Testis (tissue), 3 donors: Measurements from ENCODE around the gene CADPS. TPM values are rescaled to one million over a fixed set of nuclear protein-coding genes. Genes with fewer than 3 reads are reported as not detected.

Experiments used
- DNase-seq: peaks from one replicate; pipeline ENCODE4 v3.0.0-alpha.2; 2019
- H3K27ac ChIP-seq, 2 donors: fragments of 200-600 bp; sonication (generic); one replicate each; pipeline ENCODE4 v1.5.1; 2019
- H3K27me3 ChIP-seq: fragments of 200-600 bp; sonication (generic); one replicate; pipeline ENCODE4 v1.5.1; 2019
- H3K36me3 ChIP-seq: fragments of 200-600 bp; sonication (generic); one replicate; pipeline ENCODE4 v1.5.1; 2017; ENCODE audit warnings: low read depth; ENCODE audit errors: missing control alignments
- H3K4me1 ChIP-seq: fragments of 200-600 bp; sonication (generic); one replicate; pipeline ENCODE4 v1.5.1; 2019
- H3K4me3 ChIP-seq, 2 donors: fragments of 200-600 bp; sonication (generic); one replicate each; pipeline ENCODE4 v1.5.1; 2017 to 2019
- H3K9me3 ChIP-seq: fragments of 200-600 bp; sonication (generic); one replicate; pipeline ENCODE4 v1.5.1; 2017
- POLR2A ChIP-seq: fragments of 450-650 bp; IDR thresholded peaks from one replicate; pipeline ENCODE4 v1.6.1; 2017; ENCODE audit warnings: antibody characterized with exemption, mild to moderate bottlenecking, moderate library complexity
- WGBS, 2 donors: methylation state at CpG; one replicate each; pipeline ENCODE4 v1.1.5; 2018; 5-methylcytosine and 5-hydroxymethylcytosine counted together
- intact Hi-C: fragments of 100-400 bp; cut with DNase I; formaldehyde crosslinking; loops from one replicate; pipeline ENCODE4 v1.15.1; 2023; ENCODE audit warnings: low total_unique reads
- polyA plus RNA-seq: library from polyadenylated mRNA; stranded (reverse); fragments of 350-450 nt; fragmentation: Illumina TruSeq; extraction: RNeasy Lipid Tissue Mini Kit (QIAGEN cat#74804); gene quantifications from one replicate; pipeline ENCODE4 v1.2.3, GENCODE V29; 2014; ENCODE audit warnings: low read depth, low replicate concordance; ENCODE audit not compliant: insufficient read depth
- total RNA-seq, 2 donors: library from RNA; depleted of rRNA; stranded (reverse); fragments of >200 nt; gene quantifications; one replicate each; pipeline ENCODE4 v1.2.3, GENCODE V29; 2016
- TF ChIP-seq, protein P1 (sequence below), 3 experiments: fragments of 450-650 bp in 2 of 3; fragments of 200-600 bp in 1 of 3; sonication (generic) in 1 of 3; IDR thresholded peaks; one replicate each; pipeline ENCODE4 v1.5.1; 2016 to 2019; ENCODE audit warnings: antibody characterized with exemption in 3 of 3, mild to moderate bottlenecking in 2 of 3, moderate library complexity in 1 of 3

The CADPS gene
- total and polyA plus RNA-seq, 3 donors from 2014 or later: 8.6 to 56.4 (median 21.6) TPM

GRCh38 chr3:62567097-62568021 lies 307.9 kb downstream of the CADPS start:
- intact Hi-C loops: no loop called here
- Histone ChIP-seq H3K36me3 (no peaks in the 10 kb centered on the region), H3K4me3 (no peak overlapping the region), H3K27me3 (no peaks in the 10 kb centered on the region), H3K4me1 (no peaks in the 10 kb centered on the region), H3K9me3 (no peaks in the 10 kb centered on the region), H3K27ac (no peak overlapping the region)
- 54 to 57% methylated on average over 11 of the region's 11 CpGs for WGBS, 2 donors
- peak; percentile 41 for DNase-seq
- TF ChIP-seq, protein P1, sequence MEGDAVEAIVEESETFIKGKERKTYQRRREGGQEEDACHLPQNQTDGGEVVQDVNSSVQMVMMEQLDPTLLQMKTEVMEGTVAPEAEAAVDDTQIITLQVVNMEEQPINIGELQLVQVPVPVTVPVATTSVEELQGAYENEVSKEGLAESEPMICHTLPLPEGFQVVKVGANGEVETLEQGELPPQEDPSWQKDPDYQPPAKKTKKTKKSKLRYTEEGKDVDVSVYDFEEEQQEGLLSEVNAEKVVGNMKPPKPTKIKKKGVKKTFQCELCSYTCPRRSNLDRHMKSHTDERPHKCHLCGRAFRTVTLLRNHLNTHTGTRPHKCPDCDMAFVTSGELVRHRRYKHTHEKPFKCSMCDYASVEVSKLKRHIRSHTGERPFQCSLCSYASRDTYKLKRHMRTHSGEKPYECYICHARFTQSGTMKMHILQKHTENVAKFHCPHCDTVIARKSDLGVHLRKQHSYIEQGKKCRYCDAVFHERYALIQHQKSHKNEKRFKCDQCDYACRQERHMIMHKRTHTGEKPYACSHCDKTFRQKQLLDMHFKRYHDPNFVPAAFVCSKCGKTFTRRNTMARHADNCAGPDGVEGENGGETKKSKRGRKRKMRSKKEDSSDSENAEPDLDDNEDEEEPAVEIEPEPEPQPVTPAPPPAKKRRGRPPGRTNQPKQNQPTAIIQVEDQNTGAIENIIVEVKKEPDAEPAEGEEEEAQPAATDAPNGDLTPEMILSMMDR (IDR thresholded peaks at IDR 0.05): no peak
- no peak for TF ChIP-seq POLR2A

DNA sequence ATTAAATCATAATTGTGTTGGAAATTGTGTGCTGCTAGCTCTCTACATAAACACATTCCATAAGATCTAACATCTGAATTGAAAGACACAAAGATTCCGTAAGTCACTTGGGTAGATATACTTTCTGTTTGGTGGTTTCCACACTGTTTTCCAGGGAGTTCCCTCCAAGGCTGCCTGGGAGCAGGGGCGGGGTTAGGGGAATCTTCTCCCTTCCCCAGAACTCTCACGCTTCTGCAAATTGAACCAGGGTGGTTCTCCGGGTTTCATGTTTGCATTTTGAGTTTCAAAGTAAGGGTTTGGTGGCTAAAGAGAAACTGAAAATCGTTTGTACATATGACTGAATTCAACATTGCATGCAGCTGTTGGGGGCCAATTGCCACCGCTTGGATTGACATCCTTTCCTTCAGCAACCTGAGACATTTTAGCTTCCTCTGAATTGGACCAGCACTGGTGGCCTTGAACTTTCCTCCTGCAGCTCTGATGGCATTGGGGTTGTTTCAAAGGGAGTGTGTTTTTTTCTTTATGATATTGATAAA lies 309.1 kb downstream of the CADPS start:
- TF ChIP-seq POLR2A: no peak
- TF ChIP-seq, protein P1 (IDR thresholded peaks at IDR 0.05): no peak
- Histone ChIP-seq H3K4me1 (no peaks in the 10 kb centered on the region), H3K4me3 (no peak overlapping the region), H3K36me3 (no peaks in the 10 kb centered on the region), H3K9me3 (no peaks in the 10 kb centered on the region), H3K27ac (no peak overlapping the region), H3K27me3 (no peaks in the 10 kb centered on the region)
- WGBS, 2 donors: 82 to 90% methylated on average over 6 of the region's 6 CpGs
- DNase-seq: no peak
- intact Hi-C loops: no loop called here

DNA sequence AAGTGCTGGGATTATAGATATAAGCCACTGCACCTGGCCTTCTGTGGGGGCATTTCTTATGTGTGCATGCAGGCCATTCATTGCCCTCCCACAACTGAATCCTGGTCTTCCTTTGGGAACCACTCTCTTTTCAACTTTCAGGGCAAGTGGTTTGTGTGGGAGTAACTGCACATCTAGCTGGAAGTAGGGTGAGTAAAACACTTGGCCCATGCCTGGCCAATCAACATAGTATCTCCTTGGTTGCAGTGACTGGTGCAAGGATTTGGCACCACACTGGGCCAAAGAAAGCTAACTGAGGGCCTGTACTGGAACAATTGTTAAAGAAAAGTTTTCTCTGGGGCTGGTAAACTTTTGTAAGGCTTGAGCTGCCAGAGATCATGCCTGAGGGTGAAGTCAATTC lies 312.6 kb downstream of the CADPS start:
- DNase-seq: no peak
- Histone ChIP-seq H3K27me3 (no peaks in the 10 kb centered on the region), H3K4me3 (no peak overlapping the region), H3K4me1 (no peaks in the 10 kb centered on the region), H3K27ac (no peak overlapping the region), H3K36me3 (no peaks in the 10 kb centered on the region), H3K9me3 (no peaks in the 10 kb centered on the region)
- TF ChIP-seq, protein P1 (IDR thresholded peaks at IDR 0.05): no peak
- no peak for TF ChIP-seq POLR2A
- intact Hi-C loops: no loop called here

DNA sequence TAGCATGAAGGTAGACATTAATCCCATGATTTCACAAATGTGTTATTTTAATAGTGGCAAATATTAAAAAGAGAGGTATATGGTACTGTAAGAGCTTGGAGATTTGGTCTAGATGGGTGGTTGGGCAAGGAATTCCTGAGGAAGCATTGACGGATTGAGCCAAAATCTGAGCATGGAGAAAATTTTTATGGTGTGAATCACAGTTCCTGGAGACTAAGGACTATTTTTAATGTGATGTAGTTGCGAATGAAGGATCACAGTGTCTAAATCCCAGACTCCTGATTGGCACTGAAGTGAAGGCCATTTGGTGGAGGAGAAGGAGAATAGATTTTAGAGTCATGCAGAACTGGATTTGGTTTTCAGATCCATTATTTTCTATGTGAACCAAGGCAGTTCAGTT lies 313.2 kb downstream of the CADPS start:
- Histone ChIP-seq H3K4me1 (no peaks in the 10 kb centered on the region), H3K4me3 (no peak overlapping the region), H3K9me3 (no peaks in the 10 kb centered on the region), H3K36me3 (no peaks in the 10 kb centered on the region), H3K27me3 (no peaks in the 10 kb centered on the region), H3K27ac (no peak overlapping the region)
- WGBS, 2 donors: 66 to 69% methylated on average over 2 of the region's 2 CpGs
- intact Hi-C loops: no loop called here
- no peak for DNase-seq
- TF ChIP-seq, protein P1 (IDR thresholded peaks at IDR 0.05): no peak
- TF ChIP-seq POLR2A: no peak
